Peyer's patch (tissue), 4 donors: ENCODE data around the gene CWC27.
"Not testable (repeated sequence)": the region's sequence is repeated elsewhere in the genome, so short reads cannot be mapped to it uniquely, and the experiment has no call there.

Experiments
- CTCF ChIP-seq, 6 experiments: fragments of 450-650 bp in 4 of 6; fragments of 200-600 bp in 2 of 6; sonication (generic) in 1 of 6; IDR thresholded peaks; one replicate each; pipeline ENCODE4 v1.5.1; 2017 to 2019; ENCODE audit warnings: antibody characterized with exemption in 6 of 6, mild to moderate bottlenecking in 3 of 6, moderate library complexity in 1 of 6
- POLR2A ChIP-seq, 2 donors: fragments of 450-650 bp; IDR thresholded peaks; one replicate each; pipeline ENCODE4 v1.5.1; 2017; ENCODE audit warnings: antibody characterized with exemption in 2 of 2, mild to moderate bottlenecking in 2 of 2, moderate library complexity in 2 of 2

DNA sequence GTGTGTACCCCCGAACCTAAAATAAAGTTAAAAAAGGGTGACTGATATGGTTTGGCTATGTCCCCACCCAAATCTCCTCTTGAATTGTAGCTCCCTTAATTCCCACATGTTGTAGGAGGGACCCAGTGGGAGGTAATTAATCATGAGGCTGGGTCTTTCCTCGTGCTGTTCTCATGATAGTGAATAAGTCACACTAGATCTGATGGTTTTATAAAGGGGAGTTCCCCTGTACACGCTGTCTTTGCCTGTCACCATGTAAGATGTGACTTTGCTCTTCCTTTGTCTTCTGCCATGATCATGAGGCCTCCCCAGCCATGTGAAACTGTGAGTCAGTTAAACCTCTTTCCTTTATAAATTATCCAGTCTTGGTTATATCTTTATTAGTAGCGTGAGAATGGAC is 50.6 kb downstream of the CWC27 start:
- TF ChIP-seq CTCF, POLR2A (IDR thresholded peaks at IDR 0.05): not testable (repeated sequence)
